ENCODE results near the gene MRI1.

MRI1 gene

DNA sequence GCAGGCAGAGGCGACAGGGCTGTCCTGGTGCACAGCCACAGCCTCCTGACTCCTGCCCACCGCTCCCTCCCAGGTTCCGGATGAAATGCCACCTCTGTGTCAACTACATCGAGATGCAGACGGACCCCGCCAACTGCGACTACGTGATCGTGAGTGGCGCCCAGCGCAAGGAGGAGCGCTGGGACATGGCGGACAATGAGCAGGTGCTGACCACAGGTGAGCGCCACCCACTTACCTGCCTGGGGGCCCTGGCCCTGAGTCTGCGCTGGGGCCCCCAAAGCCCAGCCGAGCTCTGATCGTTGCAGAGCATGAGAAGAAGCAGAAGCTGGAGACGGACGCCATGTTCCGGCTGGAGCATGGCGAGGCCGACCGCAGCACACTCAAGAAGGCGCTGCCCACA, 5.5 kb upstream of the MRI1 start:
- H3K4me1 ChIP-seq (ENCODE audit: insufficient read depth, low read length): peaks cover 6% of the 10 kb centered on the region
- 0 out of 2 replicates have a peak, but pooled peaks cover under 1% of the 10 kb centered on the region for H3K79me2 ChIP-seq (ENCODE audit: insufficient read depth, low read length)
- H3K4me3 ChIP-seq (ENCODE audit: low read depth in 1 of 2, low read length in 2 of 2): no peak overlapping the region
- TF ChIP-seq EZH2 (IDR thresholded peaks at IDR 0.05; ENCODE audit: borderline replicate concordance, low read depth, low read length, severe bottlenecking): no peak
- TF ChIP-seq, protein P1, sequence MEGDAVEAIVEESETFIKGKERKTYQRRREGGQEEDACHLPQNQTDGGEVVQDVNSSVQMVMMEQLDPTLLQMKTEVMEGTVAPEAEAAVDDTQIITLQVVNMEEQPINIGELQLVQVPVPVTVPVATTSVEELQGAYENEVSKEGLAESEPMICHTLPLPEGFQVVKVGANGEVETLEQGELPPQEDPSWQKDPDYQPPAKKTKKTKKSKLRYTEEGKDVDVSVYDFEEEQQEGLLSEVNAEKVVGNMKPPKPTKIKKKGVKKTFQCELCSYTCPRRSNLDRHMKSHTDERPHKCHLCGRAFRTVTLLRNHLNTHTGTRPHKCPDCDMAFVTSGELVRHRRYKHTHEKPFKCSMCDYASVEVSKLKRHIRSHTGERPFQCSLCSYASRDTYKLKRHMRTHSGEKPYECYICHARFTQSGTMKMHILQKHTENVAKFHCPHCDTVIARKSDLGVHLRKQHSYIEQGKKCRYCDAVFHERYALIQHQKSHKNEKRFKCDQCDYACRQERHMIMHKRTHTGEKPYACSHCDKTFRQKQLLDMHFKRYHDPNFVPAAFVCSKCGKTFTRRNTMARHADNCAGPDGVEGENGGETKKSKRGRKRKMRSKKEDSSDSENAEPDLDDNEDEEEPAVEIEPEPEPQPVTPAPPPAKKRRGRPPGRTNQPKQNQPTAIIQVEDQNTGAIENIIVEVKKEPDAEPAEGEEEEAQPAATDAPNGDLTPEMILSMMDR (IDR thresholded peaks at IDR 0.05; ENCODE audit: borderline replicate concordance, extremely low read depth, low read length, poor library complexity, severe bottlenecking): no peak
- H2AFZ ChIP-seq (ENCODE audit: low read depth, low read length): no peak overlapping the region
- H4K20me1 ChIP-seq (ENCODE audit: insufficient read depth, low read length): 0 out of 2 replicates have a peak, but pooled peaks cover 2% of the 10 kb centered on the region
- peaks cover 82% of the 10 kb centered on the region for H3K36me3 ChIP-seq (ENCODE audit: insufficient read depth, low read length)
- ATAC-seq (ENCODE audit: insufficient read depth, low read depth): no peak
- no peaks in the 10 kb centered on the region for H3K9me3 ChIP-seq (ENCODE audit: insufficient read depth, low read length, severe bottlenecking)
- no peak overlapping the region for H3K9ac ChIP-seq (ENCODE audit: low read depth, low read length)
- no peaks in the 10 kb centered on the region for H3K27me3 ChIP-seq (ENCODE audit: insufficient read depth, low read length, poor library complexity)
- no peak overlapping the region for H3K27ac ChIP-seq (ENCODE audit: low read length)
- DNase-seq: no peak
- no peak overlapping the region for H3K4me2 ChIP-seq (ENCODE audit: insufficient read depth, low read length)

GRCh38 chr19:13761423-13761822, 2.9 kb upstream of the MRI1 start:
- Histone ChIP-seq H3K4me2 (ENCODE audit: insufficient read depth, low read length) (no peak overlapping the region), H4K20me1 (ENCODE audit: insufficient read depth, low read length) (peaks cover 9% of the 10 kb centered on the region; the same call in 1 of the 2 replicates), H3K9me3 (ENCODE audit: insufficient read depth, low read length, severe bottlenecking) (no peaks in the 10 kb centered on the region), H3K27me3 (ENCODE audit: insufficient read depth, low read length, poor library complexity) (no peaks in the 10 kb centered on the region), H3K36me3 (ENCODE audit: insufficient read depth, low read length) (peaks cover 68% of the 10 kb centered on the region), H3K4me1 (ENCODE audit: insufficient read depth, low read length) (peaks cover 22% of the 10 kb centered on the region), H2AFZ (ENCODE audit: low read depth, low read length) (no peak overlapping the region), H3K27ac (ENCODE audit: low read length) (no peak overlapping the region), H3K9ac (ENCODE audit: low read depth, low read length) (no peak overlapping the region), H3K4me3 (ENCODE audit: low read depth in 1 of 2, low read length in 2 of 2) (no peak overlapping the region), H3K79me2 (ENCODE audit: insufficient read depth, low read length) (peaks cover 21% of the 10 kb centered on the region)
- TF ChIP-seq EZH2 (IDR thresholded peaks at IDR 0.05; ENCODE audit: borderline replicate concordance, low read depth, low read length, severe bottlenecking): no peak
- TF ChIP-seq, protein P1 (IDR thresholded peaks at IDR 0.05; ENCODE audit: borderline replicate concordance, extremely low read depth, low read length, poor library complexity, severe bottlenecking): no peak
- ATAC-seq (ENCODE audit: insufficient read depth, low read depth) (no peak), DNase-seq (no peak)

- no peak for ATAC-seq (ENCODE audit: insufficient read depth, low read depth)
- no peak overlapping the region for H2AFZ ChIP-seq (ENCODE audit: low read depth, low read length)
- H3K9me3 ChIP-seq (ENCODE audit: insufficient read depth, low read length, severe bottlenecking): no peaks in the 10 kb centered on the region
- H3K4me1 ChIP-seq (ENCODE audit: insufficient read depth, low read length): peaks cover 22% of the 10 kb centered on the region
- H3K27ac ChIP-seq (ENCODE audit: low read length): no peak overlapping the region
- H3K4me2 ChIP-seq (ENCODE audit: insufficient read depth, low read length): no peak overlapping the region
- H3K9ac ChIP-seq (ENCODE audit: low read depth, low read length): no peak overlapping the region
- peaks cover 9% of the 10 kb centered on the region; the same call in 1 of the 2 replicates for H4K20me1 ChIP-seq (ENCODE audit: insufficient read depth, low read length)
- H3K27me3 ChIP-seq (ENCODE audit: insufficient read depth, low read length, poor library complexity): no peaks in the 10 kb centered on the region
- no peak overlapping the region for H3K4me3 ChIP-seq (ENCODE audit: low read depth in 1 of 2, low read length in 2 of 2)
- no peak for DNase-seq
- H3K79me2 ChIP-seq (ENCODE audit: insufficient read depth, low read length): peaks cover 24% of the 10 kb centered on the region
- TF ChIP-seq EZH2 (IDR thresholded peaks at IDR 0.05; ENCODE audit: borderline replicate concordance, low read depth, low read length, severe bottlenecking): no peak
- TF ChIP-seq, protein P1 (IDR thresholded peaks at IDR 0.05; ENCODE audit: borderline replicate concordance, extremely low read depth, low read length, poor library complexity, severe bottlenecking): no peak
- peaks cover 61% of the 10 kb centered on the region for H3K36me3 ChIP-seq (ENCODE audit: insufficient read depth, low read length)
These were observed 1.6 kb upstream of the MRI1 start for GRCh38 chr19:13762635-13763235.

All from DND-41 (cell line).